GM21619 (cell line): Measurements from ENCODE around the gene PRRT3.

ENCODE experiments used
- ATAC-seq: cut with Tn5 transposase; IDR thresholded peaks from one replicate; pipeline ENCODE4 v1.9.1; 2021; ENCODE audit not compliant: unreplicated experiment

The PRRT3 gene

GRCh38 chr3:9951962-9952805 lies at the start of gene PRRT3:
Gene PRRT3 (minus strand): TSS chr3:9952408. CDS start chr3:9950115, 2,293 bp downstream.
- ATAC-seq = peak; percentile 56

GRCh38 chr3:10000686-10001085 lies 48.5 kb upstream of the PRRT3 start:
- ATAC-seq = no peak

DNA sequence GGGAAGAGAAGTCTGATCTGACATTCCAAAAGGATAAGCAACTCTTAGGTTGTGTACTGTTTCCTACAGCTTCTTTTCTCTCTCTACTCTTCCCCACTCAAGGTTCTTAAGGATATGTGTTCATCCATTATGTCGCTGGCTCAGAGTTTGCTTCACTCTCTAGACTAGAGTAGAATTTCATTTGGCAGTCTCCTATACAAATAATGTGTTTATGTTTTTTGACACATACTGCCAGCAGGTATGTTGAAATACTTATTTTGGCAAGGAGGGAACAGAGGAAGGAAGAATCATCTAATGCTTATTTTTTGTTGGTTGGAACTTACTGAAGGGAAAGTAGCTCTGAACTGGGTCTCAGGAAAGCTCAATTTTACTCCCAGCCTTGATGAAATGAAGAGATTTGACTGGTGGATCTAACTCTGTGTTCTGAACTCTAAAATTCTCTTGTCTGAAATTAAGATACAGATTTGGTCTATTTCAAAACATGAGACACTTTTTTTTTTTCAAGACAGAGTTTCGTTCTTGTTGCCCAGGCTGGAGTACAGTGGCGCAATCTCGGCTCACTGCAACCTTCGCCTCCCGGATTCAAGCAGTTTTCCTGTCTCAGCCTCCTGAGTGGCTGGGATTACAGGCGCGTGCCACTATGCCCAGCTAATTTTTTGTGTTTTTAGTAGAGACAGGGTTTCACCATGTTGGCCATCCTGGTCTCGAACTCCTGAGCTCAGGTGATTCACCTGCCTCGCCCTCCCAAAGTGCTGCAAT lies 42.1 kb upstream of the PRRT3 start:
- no peak for ATAC-seq

DNA sequence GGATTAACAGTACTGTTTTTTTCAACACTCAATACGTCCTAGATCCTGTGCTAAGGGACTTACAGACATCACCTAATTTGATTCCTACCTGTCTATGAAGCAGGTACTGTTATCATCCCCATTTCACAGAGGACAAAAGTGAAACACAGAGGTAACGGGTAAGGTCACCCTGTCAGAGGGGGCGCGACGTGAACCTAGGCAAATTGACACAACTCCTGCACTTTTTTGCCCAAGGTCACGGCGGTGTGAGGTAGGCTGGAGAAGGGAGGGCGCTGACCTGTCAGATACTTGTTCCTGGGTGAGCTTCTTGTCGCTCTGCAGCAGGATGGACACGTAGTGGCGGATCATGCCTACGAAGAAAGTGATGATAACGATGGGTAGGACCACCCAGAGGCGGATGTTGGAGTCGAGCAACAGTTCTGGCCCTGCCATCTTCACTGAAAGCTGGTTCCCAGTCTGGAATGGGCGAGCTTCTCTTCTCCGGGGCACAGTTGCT lies 34.1 kb upstream of the PRRT3 start:
- ATAC-seq = peak; percentile 28

DNA sequence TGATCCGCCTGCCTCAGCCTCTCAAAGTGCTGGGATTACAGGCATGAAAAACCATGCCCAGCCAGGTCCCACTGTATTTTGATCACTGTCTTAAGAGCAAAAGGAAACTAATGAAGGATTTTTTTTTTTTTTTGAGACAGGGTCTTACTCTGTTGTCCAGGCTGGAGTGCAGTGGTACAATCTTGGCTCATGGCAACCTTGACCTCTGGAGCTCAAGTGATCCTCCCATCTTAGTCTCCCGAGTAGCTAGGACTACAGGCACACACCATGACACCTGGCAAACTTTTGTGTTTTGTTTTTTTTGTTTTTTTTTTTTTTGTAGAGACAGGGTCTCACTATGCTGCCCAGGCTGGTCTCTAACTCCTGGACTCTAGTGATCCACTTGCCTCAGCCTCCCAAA lies 28.0 kb upstream of the PRRT3 start:
- no peak for ATAC-seq

DNA sequence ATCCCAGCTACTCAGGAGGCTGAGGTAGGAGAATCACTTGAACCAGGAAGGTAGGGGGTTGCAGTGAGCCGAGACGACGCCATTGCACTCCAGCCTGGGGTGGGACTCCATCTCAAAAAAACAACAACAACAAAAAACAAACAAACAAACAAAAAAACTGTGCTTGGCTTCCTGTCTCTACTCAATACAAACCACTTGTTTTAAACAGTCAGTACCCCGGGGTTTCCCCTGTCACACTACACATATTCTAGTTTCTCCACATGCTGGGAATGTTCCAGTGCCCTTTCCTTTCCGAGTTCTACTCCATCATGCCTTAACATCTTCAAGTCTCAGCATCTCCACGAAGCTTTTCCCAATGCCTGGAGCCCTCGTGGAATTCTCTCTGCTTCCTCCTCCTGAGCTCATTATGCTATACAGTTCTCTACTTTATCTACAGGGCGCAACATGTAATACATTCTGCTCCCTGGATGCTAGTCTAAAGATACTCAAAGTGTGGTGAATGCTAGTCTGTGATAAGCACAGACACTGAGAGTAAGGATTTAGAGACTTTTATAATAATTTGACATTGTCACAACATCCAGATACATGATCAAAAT lies 26.6 kb upstream of the PRRT3 start:
- ATAC-seq = no peak

GRCh38 chr3:9976721-9977709 lies 24.8 kb upstream of the PRRT3 start:
- ATAC-seq = no peak

GRCh38 chr3:9970020-9970652 lies 17.9 kb upstream of the PRRT3 start:
- no peak for ATAC-seq

GRCh38 chr3:9969632-9970019 lies 17.4 kb upstream of the PRRT3 start:
- no peak for ATAC-seq

DNA sequence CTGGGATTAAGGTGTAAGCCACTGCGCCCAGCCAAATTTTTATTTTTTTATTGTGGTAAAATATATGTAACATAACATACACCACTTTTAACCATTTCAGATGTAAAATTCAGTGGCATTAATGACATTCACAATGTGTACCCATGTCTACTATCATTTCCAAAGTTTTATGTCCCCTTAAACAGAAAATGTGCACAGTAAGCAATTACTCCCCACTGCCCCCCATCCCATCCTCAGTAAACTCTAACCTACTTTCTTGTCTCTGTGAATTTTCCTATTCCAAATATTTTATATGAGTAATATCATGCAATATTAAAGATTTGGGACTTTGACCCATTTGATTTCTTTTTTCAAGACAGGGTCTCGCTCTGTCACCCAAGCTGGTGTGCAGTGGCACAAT lies 14.6 kb upstream of the PRRT3 start:
- no peak for ATAC-seq

DNA sequence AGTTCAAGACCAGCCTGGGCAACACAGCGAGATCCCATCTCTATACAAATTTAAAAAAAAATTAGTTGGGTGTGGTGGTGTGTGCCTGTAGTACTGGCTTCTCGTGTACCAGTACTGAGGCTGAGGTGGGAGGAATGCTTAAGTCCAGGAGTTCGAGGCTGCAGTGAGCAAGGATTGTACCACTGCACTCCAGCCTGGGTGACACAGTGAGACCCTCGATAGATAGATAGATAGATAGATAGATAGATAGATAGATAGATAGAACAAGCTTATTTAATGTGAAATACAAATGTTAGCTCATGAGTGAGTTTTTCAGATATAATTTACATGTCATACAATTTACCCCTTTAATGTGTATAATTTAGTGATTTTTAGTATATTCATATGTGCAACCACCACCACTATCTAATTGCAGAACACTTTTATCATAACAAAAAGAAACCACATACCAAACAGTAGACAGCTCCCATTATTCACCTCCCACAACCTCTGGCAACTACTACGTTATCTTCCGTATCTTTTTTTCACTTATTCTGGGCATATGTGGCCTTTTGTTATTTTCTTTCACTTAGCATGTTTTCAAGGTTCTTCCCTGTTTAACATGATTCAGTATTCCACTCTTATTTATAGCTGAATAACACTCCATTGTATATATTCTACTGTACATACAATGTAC lies 13.1 kb upstream of the PRRT3 start:
- no peak for ATAC-seq

DNA sequence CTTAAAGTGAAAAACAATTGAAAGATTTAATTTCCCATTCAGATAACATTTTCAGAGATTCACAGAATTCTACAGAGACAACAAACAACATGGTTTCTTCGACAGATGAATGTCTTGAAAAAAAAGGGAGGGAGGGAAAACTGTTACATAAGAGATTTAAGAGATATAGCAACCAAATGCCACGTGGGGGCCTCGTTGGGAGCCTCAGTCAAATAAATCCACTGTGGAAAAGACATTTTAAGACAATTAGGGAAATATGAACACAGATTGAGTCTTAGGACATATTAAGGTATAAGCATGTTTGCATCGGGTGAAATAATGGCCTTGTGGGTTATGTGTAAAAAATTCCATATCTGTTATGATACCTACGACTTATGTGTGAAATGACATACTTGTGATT lies 5.0 kb upstream of the PRRT3 start:
- ATAC-seq = no peak

GRCh38 chr3:9955611-9956352 lies 3.6 kb upstream of the PRRT3 start:
- no peak for ATAC-seq

DNA sequence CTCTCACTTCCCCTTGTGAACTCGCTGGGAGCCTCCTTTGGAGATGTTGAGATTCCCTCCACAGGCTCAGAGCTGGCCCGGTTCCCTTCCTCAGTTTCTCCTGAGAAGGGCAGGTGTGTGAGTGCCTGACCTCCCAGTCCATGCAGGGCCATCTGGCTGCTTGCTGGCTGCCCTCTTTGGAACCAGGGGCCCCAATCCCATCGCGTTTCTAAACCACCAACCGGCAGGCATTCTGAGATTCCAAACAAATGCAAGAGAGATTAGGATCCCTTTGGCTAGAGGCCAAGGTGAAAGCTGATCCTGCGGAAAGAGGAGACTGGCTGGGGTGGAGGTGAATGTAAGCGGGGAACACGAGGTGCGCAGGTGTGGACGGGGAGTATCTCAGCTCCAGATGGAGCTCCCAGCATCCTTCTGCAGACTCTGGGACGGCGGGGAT lies 2.9 kb upstream of the PRRT3 start:
- no peak for ATAC-seq

DNA sequence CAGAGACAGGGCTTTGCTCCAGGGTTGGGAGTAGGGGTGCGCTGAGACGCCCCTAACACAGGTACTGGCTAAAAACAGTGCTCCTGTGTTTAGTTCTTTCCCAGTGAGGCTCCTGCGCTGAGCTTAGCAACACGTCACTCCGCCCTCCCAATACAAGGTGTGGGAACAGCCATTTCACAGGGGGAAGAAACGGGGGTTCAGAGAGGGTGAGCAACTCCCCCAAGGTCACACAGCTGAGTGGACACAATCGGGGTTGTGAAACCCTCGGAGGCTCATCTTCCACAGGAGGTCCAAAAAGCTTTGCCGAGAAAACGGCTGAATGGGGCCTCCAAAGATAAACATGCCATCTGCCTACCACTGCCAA lies 628 bp downstream of the PRRT3 start:
- ATAC-seq = no peak

GRCh38 chr3:9951126-9951525 lies 1.1 kb downstream of the PRRT3 start:
- peak; percentile 41 for ATAC-seq

- ATAC-seq = no peak
Measured at GRCh38 chr3:9949626-9950025, 2.6 kb downstream of the PRRT3 start.

DNA sequence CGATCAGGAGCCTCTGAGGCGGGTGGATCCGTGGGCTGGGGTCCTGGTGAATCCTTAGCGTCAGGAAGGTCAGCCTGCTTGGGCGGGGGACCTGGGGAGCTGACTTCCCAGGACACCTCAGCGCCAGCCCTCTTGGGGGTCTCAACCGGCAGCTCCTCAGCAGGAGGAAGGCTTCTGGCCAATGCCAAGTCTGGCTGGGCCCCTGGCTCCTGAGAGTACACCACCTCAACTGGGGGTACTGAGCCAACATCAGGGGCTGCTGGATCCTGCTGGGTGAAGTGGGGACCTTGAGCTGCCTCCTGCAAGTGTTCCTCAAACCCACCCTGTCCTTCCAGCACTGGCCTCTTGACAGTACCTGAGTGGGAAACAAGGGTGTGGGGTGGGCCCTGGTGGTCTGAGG lies 3.1 kb downstream of the PRRT3 start:
- no peak for ATAC-seq

DNA sequence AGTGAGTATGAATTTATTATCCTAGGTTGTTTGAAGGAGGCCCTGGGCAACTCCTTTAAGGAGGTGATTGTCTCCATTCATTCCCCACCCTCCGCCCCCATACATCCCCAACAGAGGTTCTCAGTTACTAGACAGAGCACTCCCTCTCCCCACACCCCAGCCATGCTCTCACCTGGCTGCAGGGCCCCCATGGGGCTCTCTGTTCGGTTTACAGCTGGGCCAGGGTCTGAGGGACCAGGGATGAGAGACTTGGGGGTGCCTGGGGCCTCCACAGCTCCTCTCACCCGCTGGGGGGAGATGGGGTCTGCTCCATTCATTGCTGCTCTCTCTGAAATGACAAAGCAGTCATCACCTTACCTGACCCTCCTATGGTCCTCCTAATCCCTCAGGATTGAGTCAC lies 3.6 kb downstream of the PRRT3 start:
- no peak for ATAC-seq
